Fibroblast of mammary gland (primary cell): ENCODE data around the gene AASDH.

Source experiments
- DNase-seq: peaks from one replicate; pipeline ENCODE4 v3.0.0-alpha.2; 2010; ENCODE audit warnings: low read depth
- H3K4me3 ChIP-seq: 2 replicates; pipeline ENCODE4 v1.5.1; 2011; ENCODE audit warnings: low read depth, mild to moderate bottlenecking, low read length, moderate library complexity; ENCODE audit not compliant: control insufficient read depth
- CTCF ChIP-seq: conservative IDR thresholded peaks from 2 replicates; pipeline ENCODE4 v1.5.1; 2011; ENCODE audit warnings: low read depth, low read length, inconsistent platforms; ENCODE audit not compliant: control insufficient read depth, insufficient read depth

AASDH gene, protein sequence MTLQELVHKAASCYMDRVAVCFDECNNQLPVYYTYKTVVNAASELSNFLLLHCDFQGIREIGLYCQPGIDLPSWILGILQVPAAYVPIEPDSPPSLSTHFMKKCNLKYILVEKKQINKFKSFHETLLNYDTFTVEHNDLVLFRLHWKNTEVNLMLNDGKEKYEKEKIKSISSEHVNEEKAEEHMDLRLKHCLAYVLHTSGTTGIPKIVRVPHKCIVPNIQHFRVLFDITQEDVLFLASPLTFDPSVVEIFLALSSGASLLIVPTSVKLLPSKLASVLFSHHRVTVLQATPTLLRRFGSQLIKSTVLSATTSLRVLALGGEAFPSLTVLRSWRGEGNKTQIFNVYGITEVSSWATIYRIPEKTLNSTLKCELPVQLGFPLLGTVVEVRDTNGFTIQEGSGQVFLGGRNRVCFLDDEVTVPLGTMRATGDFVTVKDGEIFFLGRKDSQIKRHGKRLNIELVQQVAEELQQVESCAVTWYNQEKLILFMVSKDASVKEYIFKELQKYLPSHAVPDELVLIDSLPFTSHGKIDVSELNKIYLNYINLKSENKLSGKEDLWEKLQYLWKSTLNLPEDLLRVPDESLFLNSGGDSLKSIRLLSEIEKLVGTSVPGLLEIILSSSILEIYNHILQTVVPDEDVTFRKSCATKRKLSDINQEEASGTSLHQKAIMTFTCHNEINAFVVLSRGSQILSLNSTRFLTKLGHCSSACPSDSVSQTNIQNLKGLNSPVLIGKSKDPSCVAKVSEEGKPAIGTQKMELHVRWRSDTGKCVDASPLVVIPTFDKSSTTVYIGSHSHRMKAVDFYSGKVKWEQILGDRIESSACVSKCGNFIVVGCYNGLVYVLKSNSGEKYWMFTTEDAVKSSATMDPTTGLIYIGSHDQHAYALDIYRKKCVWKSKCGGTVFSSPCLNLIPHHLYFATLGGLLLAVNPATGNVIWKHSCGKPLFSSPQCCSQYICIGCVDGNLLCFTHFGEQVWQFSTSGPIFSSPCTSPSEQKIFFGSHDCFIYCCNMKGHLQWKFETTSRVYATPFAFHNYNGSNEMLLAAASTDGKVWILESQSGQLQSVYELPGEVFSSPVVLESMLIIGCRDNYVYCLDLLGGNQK

DNA sequence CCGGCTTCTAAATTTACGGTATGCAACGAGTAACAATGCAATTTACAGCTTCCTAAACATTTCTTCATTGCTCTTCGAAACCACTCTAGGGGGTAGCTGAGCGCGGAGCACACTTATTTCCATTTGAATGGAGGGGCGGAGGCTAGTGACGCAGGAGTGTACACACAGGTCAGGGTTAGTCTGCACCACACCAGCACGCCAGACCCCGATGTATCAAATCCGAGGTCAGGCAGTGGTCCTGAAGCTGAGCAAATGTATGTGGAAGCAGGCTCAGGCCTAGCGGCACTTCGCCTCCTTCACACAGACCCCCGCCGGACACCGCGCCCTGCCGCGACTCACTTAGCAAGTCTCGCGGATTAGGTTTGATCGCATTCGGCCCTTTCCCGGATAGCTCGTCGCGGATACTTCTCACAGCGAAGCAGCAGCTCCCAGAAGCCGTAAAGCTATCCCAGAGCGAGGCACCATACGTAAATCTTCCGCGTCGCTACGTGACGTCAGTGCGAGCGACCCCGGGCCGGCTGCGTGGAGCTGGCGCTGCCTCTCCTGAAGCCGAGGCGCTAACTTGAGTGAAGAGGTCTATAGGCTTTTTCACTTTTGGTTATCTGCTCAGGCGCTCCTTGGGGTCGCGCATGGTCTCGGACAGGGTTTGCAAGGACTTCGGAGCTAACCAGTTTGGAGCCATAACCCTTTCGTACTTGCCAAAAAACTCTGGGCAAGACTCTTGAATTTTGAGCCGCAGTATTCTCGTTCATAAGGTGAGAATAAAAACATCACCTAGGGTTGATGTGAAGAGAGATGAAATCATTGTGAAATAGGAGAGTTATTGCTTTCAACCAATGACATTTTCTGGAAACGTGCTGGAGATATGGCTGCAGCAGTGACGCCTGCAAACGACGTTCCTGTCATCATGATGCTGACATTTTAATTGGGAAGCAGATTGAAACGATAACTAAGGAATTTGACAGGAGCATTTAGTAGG is at the start of gene AASDH:
AASDH (minus strand) TSS at position 469 of the 979 bp plus-strand sequence. CDS start 3,192 bp downstream, outside the sequence.
- H3K4me3 ChIP-seq = peak within 1 kb of the TSS; percentile 76
- peak; percentile 94 for DNase-seq
- no peak for TF ChIP-seq CTCF

GRCh38 chr4:56435140-56435926 is 48.0 kb upstream of the AASDH start, which contains the start of gene PPAT:
Gene PPAT (minus strand): TSS chr4:56435615. CDS start chr4:56435477, 138 bp downstream.
- peak within 1 kb of the TSS; percentile 87 for H3K4me3 ChIP-seq
- no peak for TF ChIP-seq CTCF
- peak; percentile 95 for DNase-seq

GRCh38 chr4:56434599-56435139 is 47.4 kb upstream of the AASDH start:
- peak overlapping the region; percentile 87 for H3K4me3 ChIP-seq
- TF ChIP-seq CTCF = no peak
- peak; percentile 58 for DNase-seq

DNA sequence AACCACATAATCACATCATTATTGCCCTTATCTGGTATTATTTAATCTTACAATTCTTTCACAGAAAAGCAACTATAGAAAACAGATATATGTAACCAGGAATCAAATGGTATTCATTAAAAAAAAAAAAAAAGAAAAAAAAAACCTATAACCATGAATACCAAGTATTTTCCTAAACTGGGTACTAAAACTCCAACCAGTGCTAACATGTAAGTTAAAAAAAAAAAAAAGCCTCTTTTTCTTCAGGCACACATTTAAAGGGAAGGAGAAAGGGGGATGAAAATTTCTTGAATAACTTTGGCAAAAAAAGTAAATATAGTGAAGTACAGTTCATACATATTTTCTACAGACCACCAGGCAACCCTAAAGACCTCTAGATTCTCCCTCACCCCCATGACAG is 46.0 kb upstream of the AASDH start:
- no peak for TF ChIP-seq CTCF
- no peak overlapping the region for H3K4me3 ChIP-seq
- DNase-seq = no peak

DNA sequence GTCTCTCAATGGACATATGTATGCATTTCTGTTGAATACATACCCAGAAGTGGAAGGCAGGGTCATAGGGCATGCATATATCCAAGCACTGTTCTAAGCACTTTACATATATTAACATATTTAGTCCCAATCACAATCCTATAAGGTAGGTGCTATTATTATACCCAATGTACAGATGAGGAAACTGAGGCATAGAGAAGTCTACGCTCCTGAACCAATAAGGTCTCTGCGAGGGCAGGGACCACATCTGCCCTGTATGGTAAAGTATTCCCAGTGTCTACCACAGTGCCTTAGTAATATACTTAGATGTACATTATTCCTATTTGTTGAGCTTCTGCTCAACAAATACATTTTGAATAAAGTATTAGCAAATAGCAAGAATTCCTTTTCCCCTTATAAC is 42.9 kb upstream of the AASDH start:
- TF ChIP-seq CTCF = no peak
- no peak overlapping the region for H3K4me3 ChIP-seq
- no peak for DNase-seq
